GM23338 (cell line): ENCODE results near the gene PRKAG1. TPM values are rescaled to one million over a fixed set of nuclear protein-coding genes. Genes with fewer than 3 reads are reported as not detected.

Experiments
- ATAC-seq: fragments of 200-7000 bp; cut with Tn5 transposase; 3 replicates; pipeline ENCODE4 v1.9.1; 2020
- DNase-seq: peaks from one replicate; pipeline ENCODE4 v3.0.0-alpha.2; 2015; ENCODE audit warnings: low spot score
- H2AFZ ChIP-seq: fragments of 200-600 bp; sonication (generic); 2 replicates; pipeline ENCODE4 v1.8.0; 2016; ENCODE audit warnings: antibody characterized with exemption, mild to moderate bottlenecking, moderate library complexity
- H3F3A ChIP-seq: fragments of 200-600 bp; sonication (generic); replicated peaks from 2 replicates; pipeline ENCODE4 v1.8.0; 2017; ENCODE audit warnings: antibody characterized with exemption, mixed run types, low read depth
- H3K27ac ChIP-seq: fragments of 200-600 bp; sonication (generic); 2 replicates; pipeline ENCODE4 v1.6.1; 2016; ENCODE audit warnings: low read depth
- H3K27me3 ChIP-seq: fragments of 200-600 bp; sonication (generic); 2 replicates; pipeline ENCODE4 v1.8.0; 2016; ENCODE audit warnings: mild to moderate bottlenecking, mixed run types, moderate library complexity; ENCODE audit not compliant: insufficient read depth
- H3K36me3 ChIP-seq: fragments of 200-600 bp; sonication (generic); 2 replicates; pipeline ENCODE4 v1.8.0; 2016; ENCODE audit warnings: mild to moderate bottlenecking; ENCODE audit not compliant: insufficient read depth
- H3K4me1 ChIP-seq: fragments of 200-600 bp; sonication (generic); 2 replicates; pipeline ENCODE4 v1.8.0; 2016; ENCODE audit warnings: mild to moderate bottlenecking, moderate library complexity; ENCODE audit not compliant: insufficient read depth
- H3K4me2 ChIP-seq: fragments of 200-600 bp; sonication (generic); 2 replicates; pipeline ENCODE4 v1.7.1; 2017; ENCODE audit warnings: mixed run types
- H3K4me3 ChIP-seq: fragments of 200-600 bp; sonication (generic); 2 replicates; pipeline ENCODE4 v1.6.1; 2016; ENCODE audit warnings: mixed run types
- H3K79me2 ChIP-seq: fragments of 200-600 bp; sonication (generic); replicated peaks from 2 replicates; pipeline ENCODE4 v1.8.0; 2017; ENCODE audit warnings: mild to moderate bottlenecking; ENCODE audit not compliant: insufficient read depth
- H3K9me2 ChIP-seq: fragments of 200-600 bp; sonication (generic); 2 replicates; pipeline ENCODE4 v1.8.0; 2017; ENCODE audit not compliant: insufficient read depth
- H4K20me1 ChIP-seq: fragments of 200-600 bp; sonication (generic); replicated peaks from 2 replicates; pipeline ENCODE4 v1.8.0; 2017; ENCODE audit warnings: mild to moderate bottlenecking; ENCODE audit not compliant: insufficient read depth
- H3K27ac Mint-ChIP-seq: 2 replicates; pipeline ENCODE4 v1.8.0; 2020; ENCODE audit warnings: inconsistent platforms, mild to moderate bottlenecking, moderate library complexity, mixed read lengths
- H3K27me3 Mint-ChIP-seq: 3 replicates; pipeline ENCODE4 v1.8.0; 2022; ENCODE audit warnings: low read depth, mild to moderate bottlenecking, moderate library complexity, mixed read lengths, inconsistent platforms; ENCODE audit not compliant: insufficient read depth, poor library complexity
- H3K36me3 Mint-ChIP-seq: 3 replicates; pipeline ENCODE4 v1.8.0; 2021; ENCODE audit warnings: low read depth, mild to moderate bottlenecking, inconsistent platforms, moderate library complexity, mixed read lengths
- H3K4me1 Mint-ChIP-seq: 3 replicates; pipeline ENCODE4 v1.8.0; 2020; ENCODE audit warnings: mild to moderate bottlenecking, inconsistent platforms, mixed read lengths
- H3K4me3 Mint-ChIP-seq: 3 replicates; pipeline ENCODE4 v1.8.0; 2021; ENCODE audit warnings: moderate library complexity, mild to moderate bottlenecking, inconsistent platforms, mixed read lengths
- H3K9me3 Mint-ChIP-seq: 3 replicates; pipeline ENCODE4 v1.8.0; 2020; ENCODE audit warnings: moderate library complexity, mild to moderate bottlenecking, inconsistent platforms, mixed read lengths
- CREB1 ChIP-seq: fragments of 250-450 bp; sonication (Bioruptor Pico); IDR thresholded peaks from 2 replicates; pipeline ENCODE4 v1.5.0; 2020; ENCODE audit warnings: low read depth, mild to moderate bottlenecking, moderate library complexity
- CTCF ChIP-seq, 2 experiments: fragments of 200-600 bp in 1 of 2; sonication (generic) in 1 of 2; conservative IDR thresholded peaks; 2 replicates each; pipeline versions ENCODE4 v1.5.1 to v1.6.1; 2016 to 2017; ENCODE audit warnings: antibody characterized with exemption in 2 of 2, low read depth in 2 of 2, mild to moderate bottlenecking in 2 of 2, moderate library complexity in 1 of 2
- ETS1 ChIP-seq: IDR thresholded peaks from 2 replicates; pipeline ENCODE4 v1.6.1; 2016; ENCODE audit warnings: antibody characterized with exemption
- POLR2AphosphoS5 ChIP-seq: IDR thresholded peaks from 2 replicates; pipeline ENCODE4 v1.6.1; 2016; ENCODE audit warnings: antibody characterized with exemption, low read depth
- ZNF114 ChIP-seq: fragments of 250-450 bp; sonication (Bioruptor Pico); IDR thresholded peaks from 2 replicates; pipeline ENCODE4 v1.5.0; 2020; ENCODE audit warnings: mild to moderate bottlenecking, moderate library complexity
- ZNF462 ChIP-seq: fragments of 250-450 bp; sonication (Bioruptor Pico); IDR thresholded peaks from 2 replicates; pipeline ENCODE4 v1.5.0; 2020; ENCODE audit warnings: mild to moderate bottlenecking, moderate library complexity
- polyA plus RNA-seq: library from polyadenylated mRNA; unstranded; fragments of >200 nt; fragmentation: Nextera tagmentation; extraction: Ambion mirVana; gene quantifications from 2 replicates; pipeline ENCODE4 v1.2.1, GENCODE V29; 2016
- small RNA-seq: library from RNA; depleted of rRNA; stranded (forward); fragments of <200 nt; gene quantifications from one replicate; pipeline ENCODE3, GENCODE V24; 2014; ENCODE audit warnings: low replicate concordance
- total RNA-seq: library from RNA; depleted of rRNA; stranded (reverse); fragments of >200 nt; shearing (Covaris generic); gene quantifications from 2 replicates; pipeline ENCODE4 v1.2.3, GENCODE V29; 2014; rRNA removed

PRKAG1 gene
- total and polyA plus RNA-seq, 2 experiments from 2014 or later, result 19.9 to 35.4 TPM

DNA sequence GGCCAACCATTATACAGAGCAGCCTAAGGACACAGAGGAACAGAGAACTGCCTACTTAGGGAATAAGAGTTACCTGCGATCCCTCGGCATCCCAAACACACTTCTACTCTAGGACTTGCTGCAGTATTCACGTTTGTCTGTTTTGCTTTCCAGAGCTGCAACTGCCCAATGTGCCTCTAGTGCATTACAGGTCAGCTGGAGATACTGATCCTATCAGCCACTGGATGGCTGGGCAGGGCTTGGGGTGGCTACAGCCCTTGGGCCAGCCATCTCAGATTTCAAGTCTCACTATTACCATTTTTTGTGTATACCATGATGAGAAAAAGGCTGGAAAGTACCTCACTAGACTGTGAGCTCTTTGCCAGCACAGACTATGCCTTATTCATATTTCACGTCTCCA lies 65.9 kb downstream of the PRKAG1 start:
- no peak for TF ChIP-seq CTCF (conservative IDR thresholded peaks at IDR 0.05; ENCODE audit: low read depth in 2 of 2)
- no peak for TF ChIP-seq CREB1 (CRISPR knock-in tag)
- TF ChIP-seq ZNF114 (CRISPR knock-in tag), result no peak
- no peak for TF ChIP-seq ZNF462 (CRISPR knock-in tag)
- no peak for TF ChIP-seq POLR2AphosphoS5
- no peak for TF ChIP-seq ETS1
- Histone ChIP-seq H3K27ac (no peak overlapping the region), H2AFZ (no peak overlapping the region), H3K9me2 (no peaks in the 10 kb centered on the region), H4K20me1 (peaks cover 54% of the 10 kb centered on the region), H3F3A (no peaks in the 10 kb centered on the region), H3K4me1 (peaks cover 9% of the 10 kb centered on the region), H3K79me2 (peaks cover 91% of the 10 kb centered on the region), H3K4me2 (no peak overlapping the region), H3K27me3 (no peaks in the 10 kb centered on the region), H3K4me3 (no peak overlapping the region), H3K36me3 (peaks cover 11% of the 10 kb centered on the region)
- H3K4me3 Mint-ChIP-seq, result no peak overlapping the region
- no peak overlapping the region for H3K27ac Mint-ChIP-seq
- H3K4me1 Mint-ChIP-seq, result peaks cover 25% of the 10 kb centered on the region
- DNase-seq, result no peak
- H3K9me3 Mint-ChIP-seq, result no peaks in the 10 kb centered on the region; the same call in 2 of the 3 replicates
- peaks cover 52% of the 10 kb centered on the region for H3K36me3 Mint-ChIP-seq
- peaks cover 17% of the 10 kb centered on the region for H3K27me3 Mint-ChIP-seq
- ATAC-seq, result no peak

Small RNA genes lying within 50 kb of the gene (small RNA-seq; reads per million reads assigned to genes)
- not detected for gene RNU6-940P

Other genes starting within 250 kb of the PRKAG1 start
- gene ADCY6, start 229.7 kb downstream of the PRKAG1 start, total RNA-seq, result 11.8 and 16.5 TPM in 2 replicates
- gene ADCY6, start 229.7 kb downstream of the PRKAG1 start, polyA plus RNA-seq, result 1.0 and 1.3 TPM in 2 replicates
- 3.4 and 4.1 TPM in 2 replicates for gene CACNB3, start 200.3 kb downstream of the PRKAG1 start, total RNA-seq
- gene CACNB3, start 200.3 kb downstream of the PRKAG1 start, polyA plus RNA-seq, result 6.2 and 6.3 TPM in 2 replicates
- 78.5 and 93.0 TPM in 2 replicates for gene DDX23, start 166.6 kb downstream of the PRKAG1 start, total RNA-seq
- 31.7 and 31.8 TPM in 2 replicates for gene DDX23, start 166.6 kb downstream of the PRKAG1 start, polyA plus RNA-seq
- 7.4 and 10.4 TPM in 2 replicates for gene RND1, start 152.9 kb downstream of the PRKAG1 start, total RNA-seq
- 7.4 and 9.3 TPM in 2 replicates for gene RND1, start 152.9 kb downstream of the PRKAG1 start, polyA plus RNA-seq
- 29.5 and 45.0 TPM in 2 replicates for gene FKBP11, start 93.3 kb downstream of the PRKAG1 start, total RNA-seq
- gene FKBP11, start 93.3 kb downstream of the PRKAG1 start, polyA plus RNA-seq, result 94.9 and 97.2 TPM in 2 replicates
- gene ARF3, start 61.3 kb downstream of the PRKAG1 start, total RNA-seq, result 125 and 130 TPM in 2 replicates
- gene ARF3, start 61.3 kb downstream of the PRKAG1 start, polyA plus RNA-seq, result 53.9 and 57.0 TPM in 2 replicates
- gene WNT10B, start 47.0 kb downstream of the PRKAG1 start, total RNA-seq, result 0.50 TPM in 1 of 2 replicates, not detected in the other
- gene WNT10B, start 47.0 kb downstream of the PRKAG1 start, polyA plus RNA-seq, result not detected in 2 replicates
- gene WNT1, start 40.5 kb downstream of the PRKAG1 start, total RNA-seq, result not detected in 2 replicates
- gene WNT1, start 40.5 kb downstream of the PRKAG1 start, polyA plus RNA-seq, result not detected in 2 replicates
- 0.04 and 0.10 TPM in 2 replicates for gene DDN, start 19.4 kb downstream of the PRKAG1 start, total RNA-seq
- 0.12 TPM in 1 of 2 replicates, not detected in the other for gene DDN, start 19.4 kb downstream of the PRKAG1 start, polyA plus RNA-seq
- 86.1 and 120 TPM in 2 replicates for gene KMT2D, start 42.0 kb upstream of the PRKAG1 start, total RNA-seq
- 17.6 and 18.3 TPM in 2 replicates for gene KMT2D, start 42.0 kb upstream of the PRKAG1 start, polyA plus RNA-seq
- gene RHEBL1, start 51.2 kb upstream of the PRKAG1 start, total RNA-seq, result 6.7 and 11.8 TPM in 2 replicates
- 9.4 and 10.7 TPM in 2 replicates for gene RHEBL1, start 51.2 kb upstream of the PRKAG1 start, polyA plus RNA-seq
- gene DHH, start 76.0 kb upstream of the PRKAG1 start, total RNA-seq, result not detected in 2 replicates
- 0.09 TPM in 1 of 2 replicates, not detected in the other for gene DHH, start 76.0 kb upstream of the PRKAG1 start, polyA plus RNA-seq
- gene LMBR1L, start 92.1 kb upstream of the PRKAG1 start, total RNA-seq, result 33.9 and 57.0 TPM in 2 replicates
- 19.8 and 24.3 TPM in 2 replicates for gene LMBR1L, start 92.1 kb upstream of the PRKAG1 start, polyA plus RNA-seq
- gene TUBA1B, start 112.6 kb upstream of the PRKAG1 start, total RNA-seq, result 2,341 and 2,718 TPM in 2 replicates
- gene TUBA1B, start 112.6 kb upstream of the PRKAG1 start, polyA plus RNA-seq, result 1,008 and 1,116 TPM in 2 replicates
- gene TUBA1A, start 170.3 kb upstream of the PRKAG1 start, total RNA-seq, result 386 and 424 TPM in 2 replicates
- gene TUBA1A, start 170.3 kb upstream of the PRKAG1 start, polyA plus RNA-seq, result 189 TPM in 2 replicates
- gene TUBA1C, start 246.3 kb upstream of the PRKAG1 start, total RNA-seq, result 608 and 728 TPM in 2 replicates
- gene TUBA1C, start 246.3 kb upstream of the PRKAG1 start, polyA plus RNA-seq, result 187 and 191 TPM in 2 replicates